ENCODE measurements around the gene HIVEP3.

Gene HIVEP3

DNA sequence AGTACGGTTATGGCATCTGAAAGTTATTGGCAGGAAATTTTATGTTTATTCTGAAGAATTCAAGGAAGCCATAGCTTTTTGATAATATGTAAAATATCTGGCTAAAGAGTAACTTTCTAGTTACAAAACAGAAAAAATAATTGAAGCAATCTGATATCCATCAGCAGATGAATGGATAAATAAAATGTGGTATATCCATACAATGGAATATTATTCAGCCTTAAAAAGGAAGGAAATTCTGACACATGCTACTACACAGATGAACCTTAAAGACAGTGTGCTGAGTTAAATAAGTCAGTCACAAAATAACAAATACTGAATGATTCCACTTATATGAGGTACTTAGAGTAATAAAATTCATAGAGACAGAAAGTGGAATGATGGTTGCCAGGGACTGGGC is 25.0 kb upstream of the HIVEP3 start:
- H3K4me3 ChIP-seq, result no peak overlapping the region
- no peaks in the 10 kb centered on the region for H3K27me3 ChIP-seq
- H3K9me3 ChIP-seq, result peaks cover 0 to 16% (median 0%) of the 10 kb centered on the region in 3 donors
- H3K4me1 ChIP-seq, result no peaks in the 10 kb centered on the region
- no peak for DNase-seq
- TF ChIP-seq CTCF (IDR thresholded peaks at IDR 0.05), result no peak
- intact Hi-C loops (cut with DNase I; ENCODE audit: low total_unique reads), result no loop called here
- no peak overlapping the region for H3K27ac ChIP-seq
- H3K36me3 ChIP-seq, result no peaks in the 10 kb centered on the region

GRCh38 chr1:41942278-41942677 is 23.6 kb upstream of the HIVEP3 start:
- DNase-seq, result no peak
- H3K4me3 ChIP-seq, result no peak overlapping the region
- no peaks in the 10 kb centered on the region for H3K27me3 ChIP-seq
- TF ChIP-seq CTCF (IDR thresholded peaks at IDR 0.05), result no peak
- H3K27ac ChIP-seq, result no peak overlapping the region
- intact Hi-C loops (cut with DNase I; ENCODE audit: low total_unique reads), result no loop called here
- no peaks in the 10 kb centered on the region for H3K4me1 ChIP-seq
- peaks cover 0 to 16% (median 0%) of the 10 kb centered on the region in 3 donors for H3K9me3 ChIP-seq
- H3K36me3 ChIP-seq, result no peaks in the 10 kb centered on the region

GRCh38 chr1:41941381-41941780 is 22.7 kb upstream of the HIVEP3 start:
- Histone ChIP-seq H3K4me3 (no peak overlapping the region), H3K27ac (no peak overlapping the region)
- intact Hi-C loops (cut with DNase I; ENCODE audit: low total_unique reads), result no loop called here

GRCh38 chr1:41939194-41939593 is 20.5 kb upstream of the HIVEP3 start:
- Histone ChIP-seq H3K9me3 (peaks cover 0 to 8% (median 0%) of the 10 kb centered on the region in 3 donors), H3K4me3 (no peak overlapping the region), H3K4me1 (no peaks in the 10 kb centered on the region), H3K27me3 (no peaks in the 10 kb centered on the region), H3K36me3 (no peaks in the 10 kb centered on the region), H3K27ac (no peak overlapping the region)
- intact Hi-C loops (cut with DNase I; ENCODE audit: low total_unique reads), result no loop called here
- TF ChIP-seq CTCF (IDR thresholded peaks at IDR 0.05), result no peak
- no peak for DNase-seq

More at GRCh38 chr1:41941381-41941780, 22.7 kb upstream of the HIVEP3 start:
- DNase-seq, result no peak
- Histone ChIP-seq H3K9me3 (peaks cover 0 to 16% (median 0%) of the 10 kb centered on the region in 3 donors), H3K4me1 (no peaks in the 10 kb centered on the region), H3K36me3 (no peaks in the 10 kb centered on the region), H3K27me3 (no peaks in the 10 kb centered on the region)
- TF ChIP-seq CTCF (IDR thresholded peaks at IDR 0.05), result no peak

GRCh38 chr1:41936107-41936506 is 17.4 kb upstream of the HIVEP3 start:
- Histone ChIP-seq H3K4me1 (no peaks in the 10 kb centered on the region), H3K9me3 (no peaks in the 10 kb centered on the region), H3K36me3 (no peaks in the 10 kb centered on the region), H3K27ac (no peak overlapping the region), H3K4me3 (no peak overlapping the region), H3K27me3 (no peaks in the 10 kb centered on the region)
- TF ChIP-seq CTCF (IDR thresholded peaks at IDR 0.05), result no peak
- DNase-seq, result no peak
- intact Hi-C loops (cut with DNase I; ENCODE audit: low total_unique reads), result no loop called here

DNA sequence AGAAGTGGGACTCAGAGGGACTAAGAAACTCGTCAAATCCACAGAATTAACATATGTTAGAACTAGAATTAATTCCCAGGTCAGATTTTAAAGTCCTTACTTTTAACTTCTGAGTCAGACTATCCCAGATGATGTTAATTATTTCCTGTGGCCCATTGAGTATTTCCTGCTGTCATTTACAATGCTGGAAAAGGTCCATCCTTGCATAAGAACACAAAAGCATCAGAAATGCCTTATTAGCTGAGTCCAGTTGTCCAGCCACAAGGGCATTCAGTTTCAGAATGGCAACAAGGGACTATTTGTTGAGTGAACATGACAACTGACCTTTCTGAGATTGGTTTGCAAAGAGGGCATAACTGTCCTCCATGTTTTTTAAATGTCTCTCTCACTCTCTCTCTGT is 16.5 kb upstream of the HIVEP3 start:
- H3K4me3 ChIP-seq, result no peak overlapping the region
- no peak for TF ChIP-seq CTCF (IDR thresholded peaks at IDR 0.05)
- DNase-seq, result no peak
- intact Hi-C loops (cut with DNase I; ENCODE audit: low total_unique reads), result no loop called here
- no peaks in the 10 kb centered on the region for H3K36me3 ChIP-seq
- no peak overlapping the region for H3K27ac ChIP-seq
- no peaks in the 10 kb centered on the region for H3K4me1 ChIP-seq
- no peaks in the 10 kb centered on the region for H3K9me3 ChIP-seq
- no peaks in the 10 kb centered on the region for H3K27me3 ChIP-seq

Data from tibial artery (tissue), 4 donors.